ENCODE results near the gene FAM199X.

Gene FAM199X

GRCh38 chrX:104141087-104141760 lies 25.0 kb upstream of the FAM199X start:
- Histone ChIP-seq H3K4me1 (ENCODE audit: control insufficient read depth, insufficient read depth, low read length, unreplicated experiment) (no peaks in the 10 kb centered on the region), H3K27ac (ENCODE audit: low read depth, low read length) (no peak overlapping the region), H3K36me3 (ENCODE audit: insufficient read depth, low read length) (no peaks in the 10 kb centered on the region), H3K79me2 (ENCODE audit: control insufficient read depth, insufficient read depth, low read length, unreplicated experiment) (no peaks in the 10 kb centered on the region), H2AFZ (ENCODE audit: low read length, unreplicated experiment) (no peak overlapping the region), H3K4me3 (ENCODE audit: low read depth, low read length) (no peak overlapping the region), H3K27me3 (ENCODE audit: insufficient read depth, low read length) (no peaks in the 10 kb centered on the region)

GRCh38 chrX:104151037-104151436 lies 15.2 kb upstream of the FAM199X start:
- no peaks in the 10 kb centered on the region for H3K4me1 ChIP-seq (ENCODE audit: control insufficient read depth, insufficient read depth, low read length, unreplicated experiment)
- H2AFZ ChIP-seq (ENCODE audit: low read length, unreplicated experiment), result no peak overlapping the region
- no peaks in the 10 kb centered on the region for H3K27me3 ChIP-seq (ENCODE audit: insufficient read depth, low read length)
- H3K79me2 ChIP-seq (ENCODE audit: control insufficient read depth, insufficient read depth, low read length, unreplicated experiment), result peaks cover 10% of the 10 kb centered on the region
- H3K27ac ChIP-seq (ENCODE audit: low read depth, low read length), result no peak overlapping the region
- H3K4me3 ChIP-seq (ENCODE audit: low read depth, low read length), result no peak overlapping the region
- H3K36me3 ChIP-seq (ENCODE audit: insufficient read depth, low read length), result no peaks in the 10 kb centered on the region

DNA sequence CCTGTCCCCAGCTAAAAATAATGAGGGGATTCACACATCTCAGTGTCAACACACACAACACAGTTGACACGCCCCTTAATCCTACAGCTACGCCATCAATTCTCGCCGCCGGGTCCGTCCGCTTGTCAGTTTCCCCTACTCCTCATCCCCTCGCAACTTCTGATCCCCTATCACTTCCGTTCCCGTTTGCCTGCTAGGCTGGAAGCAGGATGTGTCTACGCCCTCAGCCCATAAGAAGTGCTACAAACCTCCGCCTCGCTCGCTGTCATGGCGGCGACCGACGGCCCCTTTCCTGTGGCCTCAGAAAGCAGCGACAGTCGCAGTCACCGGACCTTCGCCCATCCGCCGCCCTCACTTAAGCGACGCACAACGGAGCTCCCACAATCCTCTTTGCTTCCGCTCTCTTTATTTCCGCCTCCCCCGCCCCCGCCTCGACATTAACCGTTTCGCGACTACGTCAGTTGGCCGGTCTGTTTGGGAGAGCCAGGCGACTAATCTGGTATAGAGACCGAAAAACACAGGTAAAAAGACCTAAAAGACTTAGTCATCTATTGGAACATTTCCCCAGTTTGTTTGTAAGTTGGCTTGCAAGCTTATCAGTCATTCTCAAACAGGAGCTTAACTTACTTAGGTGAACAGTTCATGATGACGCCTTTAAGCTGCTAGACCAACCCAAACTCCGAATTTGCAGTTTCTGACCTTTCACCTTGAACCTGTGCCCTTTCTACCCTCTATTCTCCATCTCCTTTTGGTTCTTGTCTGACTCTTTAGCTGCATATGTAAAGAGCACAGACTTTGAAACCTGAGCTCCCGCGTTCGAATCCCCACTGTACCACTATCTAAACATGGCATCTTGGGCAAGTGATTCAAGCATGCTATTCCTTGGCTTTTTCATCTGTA lies 9.4 kb upstream of the FAM199X start, which contains the start of gene SLC25A53:
Gene SLC25A53 (minus strand): TSS at position 380 of the 900 bp plus-strand sequence. CDS start 51,752 bp downstream, outside the sequence.
- H3K36me3 ChIP-seq (ENCODE audit: insufficient read depth, low read length), result no peaks in the 10 kb centered on the region
- H3K27ac ChIP-seq (ENCODE audit: low read depth, low read length), result peak within 1 kb of the TSS; percentile 90
- H3K4me3 ChIP-seq (ENCODE audit: low read depth, low read length), result peak within 1 kb of the TSS; percentile 95
- peaks cover 12% of the 10 kb centered on the region for H3K79me2 ChIP-seq (ENCODE audit: control insufficient read depth, insufficient read depth, low read length, unreplicated experiment)
- no peaks in the 10 kb centered on the region for H3K27me3 ChIP-seq (ENCODE audit: insufficient read depth, low read length)
- H2AFZ ChIP-seq (ENCODE audit: low read length, unreplicated experiment), result peak within 1 kb of the TSS; percentile 58
- H3K4me1 ChIP-seq (ENCODE audit: control insufficient read depth, insufficient read depth, low read length, unreplicated experiment), result peaks cover 3% of the 10 kb centered on the region

DNA sequence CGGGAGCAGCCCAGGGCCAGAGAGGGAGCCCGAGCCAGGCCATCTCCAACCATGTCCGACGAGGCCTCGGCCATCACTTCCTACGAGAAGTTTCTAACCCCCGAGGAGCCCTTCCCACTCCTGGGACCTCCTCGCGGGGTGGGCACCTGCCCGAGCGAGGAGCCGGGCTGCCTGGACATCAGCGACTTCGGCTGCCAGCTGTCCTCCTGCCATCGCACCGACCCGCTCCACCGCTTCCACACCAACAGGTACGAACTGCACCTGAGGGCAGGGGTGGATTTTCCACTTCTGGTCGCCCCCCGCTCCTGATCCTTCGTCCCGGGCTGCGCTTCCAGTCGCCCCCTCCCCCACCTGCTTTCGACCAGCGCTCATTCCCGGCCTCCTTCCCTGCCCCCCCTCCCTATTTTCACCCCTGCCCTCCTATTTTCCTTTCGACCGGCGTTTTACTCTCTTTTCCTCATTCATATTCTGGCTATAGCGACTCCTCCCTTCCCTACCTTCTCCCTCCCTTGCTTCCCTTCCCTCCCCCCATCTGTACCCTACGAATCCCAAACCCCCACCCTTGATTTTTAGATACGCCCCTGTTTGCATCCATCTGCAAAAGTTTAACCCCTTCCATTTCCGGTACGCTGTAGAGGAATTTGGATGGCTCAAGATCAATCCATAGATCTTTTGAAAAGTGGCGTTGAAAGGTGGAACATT lies 633 bp downstream of the FAM199X start:
- Histone ChIP-seq H3K36me3 (ENCODE audit: insufficient read depth, low read length) (no peaks in the 10 kb centered on the region), H3K27ac (ENCODE audit: low read depth, low read length) (peak overlapping the region; percentile 26; the same call in 1 of the 2 replicates), H3K4me1 (ENCODE audit: control insufficient read depth, insufficient read depth, low read length, unreplicated experiment) (peaks cover 6% of the 10 kb centered on the region), H3K4me3 (ENCODE audit: low read depth, low read length) (peak overlapping the region; percentile 90), H3K79me2 (ENCODE audit: control insufficient read depth, insufficient read depth, low read length, unreplicated experiment) (peaks cover 45% of the 10 kb centered on the region), H2AFZ (ENCODE audit: low read length, unreplicated experiment) (peak overlapping the region; percentile 23), H3K27me3 (ENCODE audit: insufficient read depth, low read length) (no peaks in the 10 kb centered on the region)

DNA sequence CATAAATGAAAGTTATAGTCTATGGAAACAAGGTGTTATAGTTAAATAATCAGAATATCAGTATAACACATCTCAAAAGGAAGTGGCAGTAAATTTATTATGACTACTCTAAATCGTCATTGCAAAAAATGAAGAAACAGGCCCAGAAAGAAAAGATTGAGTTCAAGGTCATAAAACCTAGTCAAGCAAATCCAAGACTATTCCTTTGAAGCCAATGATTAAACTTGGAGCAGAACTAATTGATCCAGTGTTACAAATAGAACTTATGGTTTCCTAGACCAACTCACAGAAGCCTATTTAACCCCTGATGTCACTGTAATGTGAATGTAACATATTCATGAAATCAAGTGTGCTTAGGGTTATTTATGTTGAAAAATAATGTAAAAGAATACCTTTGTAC lies 1.9 kb downstream of the FAM199X start:
- Histone ChIP-seq H3K4me1 (ENCODE audit: control insufficient read depth, insufficient read depth, low read length, unreplicated experiment) (peaks cover 6% of the 10 kb centered on the region), H2AFZ (ENCODE audit: low read length, unreplicated experiment) (no peak overlapping the region), H3K79me2 (ENCODE audit: control insufficient read depth, insufficient read depth, low read length, unreplicated experiment) (peaks cover 52% of the 10 kb centered on the region), H3K36me3 (ENCODE audit: insufficient read depth, low read length) (no peaks in the 10 kb centered on the region), H3K27me3 (ENCODE audit: insufficient read depth, low read length) (no peaks in the 10 kb centered on the region), H3K4me3 (ENCODE audit: low read depth, low read length) (peak overlapping the region; percentile 90), H3K27ac (ENCODE audit: low read depth, low read length) (no peak overlapping the region)

GRCh38 chrX:104172121-104172520 lies 5.9 kb downstream of the FAM199X start:
- Histone ChIP-seq H3K36me3 (ENCODE audit: insufficient read depth, low read length) (peaks cover 7% of the 10 kb centered on the region), H3K79me2 (ENCODE audit: control insufficient read depth, insufficient read depth, low read length, unreplicated experiment) (peaks cover 62% of the 10 kb centered on the region), H3K4me3 (ENCODE audit: low read depth, low read length) (no peak overlapping the region), H3K27ac (ENCODE audit: low read depth, low read length) (no peak overlapping the region), H3K27me3 (ENCODE audit: insufficient read depth, low read length) (no peaks in the 10 kb centered on the region), H2AFZ (ENCODE audit: low read length, unreplicated experiment) (no peak overlapping the region), H3K4me1 (ENCODE audit: control insufficient read depth, insufficient read depth, low read length, unreplicated experiment) (peaks cover 6% of the 10 kb centered on the region)

DNA sequence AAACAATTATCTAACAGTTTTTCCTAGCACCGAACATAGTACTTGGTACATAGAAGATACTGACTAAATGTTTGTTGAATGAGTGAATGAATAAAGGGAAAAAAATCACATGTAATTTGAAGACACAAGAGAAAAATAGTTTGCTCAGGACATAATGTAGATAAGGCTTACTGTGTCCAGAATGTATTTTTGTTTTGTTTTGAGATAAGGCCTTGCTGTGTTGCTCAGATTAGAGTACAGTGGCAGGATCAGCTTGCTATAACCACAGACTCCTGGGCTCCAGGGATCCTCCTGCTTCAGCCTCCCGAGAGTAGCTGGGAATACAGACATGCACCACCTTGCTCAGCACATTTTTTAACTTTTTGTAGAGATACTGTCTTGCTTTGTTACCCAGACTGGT lies 6.5 kb downstream of the FAM199X start:
- no peak overlapping the region for H3K4me3 ChIP-seq (ENCODE audit: low read depth, low read length)
- peaks cover 12% of the 10 kb centered on the region for H3K36me3 ChIP-seq (ENCODE audit: insufficient read depth, low read length)
- H3K27me3 ChIP-seq (ENCODE audit: insufficient read depth, low read length), result no peaks in the 10 kb centered on the region
- peaks cover 57% of the 10 kb centered on the region for H3K79me2 ChIP-seq (ENCODE audit: control insufficient read depth, insufficient read depth, low read length, unreplicated experiment)
- no peak overlapping the region for H3K27ac ChIP-seq (ENCODE audit: low read depth, low read length)
- no peak overlapping the region for H2AFZ ChIP-seq (ENCODE audit: low read length, unreplicated experiment)
- peaks cover 6% of the 10 kb centered on the region for H3K4me1 ChIP-seq (ENCODE audit: control insufficient read depth, insufficient read depth, low read length, unreplicated experiment)

- Histone ChIP-seq H3K79me2 (ENCODE audit: control insufficient read depth, insufficient read depth, low read length, unreplicated experiment) (peaks cover 50% of the 10 kb centered on the region), H3K4me3 (ENCODE audit: low read depth, low read length) (no peak overlapping the region), H3K27me3 (ENCODE audit: insufficient read depth, low read length) (no peaks in the 10 kb centered on the region), H3K4me1 (ENCODE audit: control insufficient read depth, insufficient read depth, low read length, unreplicated experiment) (peaks cover 6% of the 10 kb centered on the region), H2AFZ (ENCODE audit: low read length, unreplicated experiment) (no peak overlapping the region), H3K27ac (ENCODE audit: low read depth, low read length) (no peak overlapping the region), H3K36me3 (ENCODE audit: insufficient read depth, low read length) (peaks cover 12% of the 10 kb centered on the region)
Observed at GRCh38 chrX:104173841-104174240, 7.6 kb downstream of the FAM199X start.

DNA sequence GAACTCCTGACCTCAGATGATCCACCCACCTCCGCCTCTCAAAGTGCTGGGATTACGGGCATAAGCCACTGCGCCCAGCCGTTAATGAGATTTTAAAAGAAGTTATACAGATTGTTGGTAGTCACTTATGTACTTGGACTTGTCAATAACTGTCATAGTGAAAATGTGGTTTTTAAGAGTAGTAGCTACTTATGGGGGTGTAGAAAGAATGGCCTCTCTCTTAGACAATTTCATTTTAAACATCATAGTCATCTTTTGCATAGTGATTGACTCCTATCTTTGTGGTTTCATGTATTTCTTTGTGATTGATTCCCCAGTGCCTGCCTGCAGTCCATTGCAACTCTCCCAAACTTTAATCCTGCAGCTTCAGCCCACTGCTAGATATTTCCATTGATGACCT lies 17.4 kb downstream of the FAM199X start:
- Histone ChIP-seq H3K4me3 (ENCODE audit: low read depth, low read length) (no peak overlapping the region), H3K79me2 (ENCODE audit: control insufficient read depth, insufficient read depth, low read length, unreplicated experiment) (peaks cover 22% of the 10 kb centered on the region), H3K27ac (ENCODE audit: low read depth, low read length) (no peak overlapping the region), H2AFZ (ENCODE audit: low read length, unreplicated experiment) (no peak overlapping the region), H3K27me3 (ENCODE audit: insufficient read depth, low read length) (no peaks in the 10 kb centered on the region), H3K36me3 (ENCODE audit: insufficient read depth, low read length) (no peaks in the 10 kb centered on the region), H3K4me1 (ENCODE audit: control insufficient read depth, insufficient read depth, low read length, unreplicated experiment) (no peaks in the 10 kb centered on the region)

GRCh38 chrX:104187931-104188330 lies 21.7 kb downstream of the FAM199X start:
- Histone ChIP-seq H3K79me2 (ENCODE audit: control insufficient read depth, insufficient read depth, low read length, unreplicated experiment) (no peaks in the 10 kb centered on the region), H3K4me1 (ENCODE audit: control insufficient read depth, insufficient read depth, low read length, unreplicated experiment) (no peaks in the 10 kb centered on the region), H3K4me3 (ENCODE audit: low read depth, low read length) (no peak overlapping the region), H2AFZ (ENCODE audit: low read length, unreplicated experiment) (no peak overlapping the region), H3K36me3 (ENCODE audit: insufficient read depth, low read length) (peaks cover 5% of the 10 kb centered on the region), H3K27me3 (ENCODE audit: insufficient read depth, low read length) (no peaks in the 10 kb centered on the region), H3K27ac (ENCODE audit: low read depth, low read length) (no peak overlapping the region)
